Nasal cavity respiratory epithelium epithelial cell of viscerocranial mucosa (primary cell): ENCODE results near the gene PHRF1. TPM values are rescaled to one million over a fixed set of nuclear protein-coding genes. Genes with fewer than 3 reads are reported as not detected.

Source experiments
- total RNA-seq: library from RNA; depleted of rRNA; stranded (reverse); fragments of >200 nt; gene quantifications from 2 replicates; pipeline ENCODE4 v1.2.3, GENCODE V29; 2014

The PHRF1 gene, protein sequence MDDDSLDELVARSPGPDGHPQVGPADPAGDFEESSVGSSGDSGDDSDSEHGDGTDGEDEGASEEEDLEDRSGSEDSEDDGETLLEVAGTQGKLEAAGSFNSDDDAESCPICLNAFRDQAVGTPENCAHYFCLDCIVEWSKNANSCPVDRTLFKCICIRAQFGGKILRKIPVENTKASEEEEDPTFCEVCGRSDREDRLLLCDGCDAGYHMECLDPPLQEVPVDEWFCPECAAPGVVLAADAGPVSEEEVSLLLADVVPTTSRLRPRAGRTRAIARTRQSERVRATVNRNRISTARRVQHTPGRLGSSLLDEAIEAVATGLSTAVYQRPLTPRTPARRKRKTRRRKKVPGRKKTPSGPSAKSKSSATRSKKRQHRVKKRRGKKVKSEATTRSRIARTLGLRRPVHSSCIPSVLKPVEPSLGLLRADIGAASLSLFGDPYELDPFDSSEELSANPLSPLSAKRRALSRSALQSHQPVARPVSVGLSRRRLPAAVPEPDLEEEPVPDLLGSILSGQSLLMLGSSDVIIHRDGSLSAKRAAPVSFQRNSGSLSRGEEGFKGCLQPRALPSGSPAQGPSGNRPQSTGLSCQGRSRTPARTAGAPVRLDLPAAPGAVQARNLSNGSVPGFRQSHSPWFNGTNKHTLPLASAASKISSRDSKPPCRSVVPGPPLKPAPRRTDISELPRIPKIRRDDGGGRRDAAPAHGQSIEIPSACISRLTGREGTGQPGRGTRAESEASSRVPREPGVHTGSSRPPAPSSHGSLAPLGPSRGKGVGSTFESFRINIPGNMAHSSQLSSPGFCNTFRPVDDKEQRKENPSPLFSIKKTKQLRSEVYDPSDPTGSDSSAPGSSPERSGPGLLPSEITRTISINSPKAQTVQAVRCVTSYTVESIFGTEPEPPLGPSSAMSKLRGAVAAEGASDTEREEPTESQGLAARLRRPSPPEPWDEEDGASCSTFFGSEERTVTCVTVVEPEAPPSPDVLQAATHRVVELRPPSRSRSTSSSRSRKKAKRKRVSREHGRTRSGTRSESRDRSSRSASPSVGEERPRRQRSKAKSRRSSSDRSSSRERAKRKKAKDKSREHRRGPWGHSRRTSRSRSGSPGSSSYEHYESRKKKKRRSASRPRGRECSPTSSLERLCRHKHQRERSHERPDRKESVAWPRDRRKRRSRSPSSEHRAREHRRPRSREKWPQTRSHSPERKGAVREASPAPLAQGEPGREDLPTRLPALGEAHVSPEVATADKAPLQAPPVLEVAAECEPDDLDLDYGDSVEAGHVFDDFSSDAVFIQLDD (N-terminal part only)
- total RNA-seq = 26.3 and 37.4 TPM in 2 replicates

DNA sequence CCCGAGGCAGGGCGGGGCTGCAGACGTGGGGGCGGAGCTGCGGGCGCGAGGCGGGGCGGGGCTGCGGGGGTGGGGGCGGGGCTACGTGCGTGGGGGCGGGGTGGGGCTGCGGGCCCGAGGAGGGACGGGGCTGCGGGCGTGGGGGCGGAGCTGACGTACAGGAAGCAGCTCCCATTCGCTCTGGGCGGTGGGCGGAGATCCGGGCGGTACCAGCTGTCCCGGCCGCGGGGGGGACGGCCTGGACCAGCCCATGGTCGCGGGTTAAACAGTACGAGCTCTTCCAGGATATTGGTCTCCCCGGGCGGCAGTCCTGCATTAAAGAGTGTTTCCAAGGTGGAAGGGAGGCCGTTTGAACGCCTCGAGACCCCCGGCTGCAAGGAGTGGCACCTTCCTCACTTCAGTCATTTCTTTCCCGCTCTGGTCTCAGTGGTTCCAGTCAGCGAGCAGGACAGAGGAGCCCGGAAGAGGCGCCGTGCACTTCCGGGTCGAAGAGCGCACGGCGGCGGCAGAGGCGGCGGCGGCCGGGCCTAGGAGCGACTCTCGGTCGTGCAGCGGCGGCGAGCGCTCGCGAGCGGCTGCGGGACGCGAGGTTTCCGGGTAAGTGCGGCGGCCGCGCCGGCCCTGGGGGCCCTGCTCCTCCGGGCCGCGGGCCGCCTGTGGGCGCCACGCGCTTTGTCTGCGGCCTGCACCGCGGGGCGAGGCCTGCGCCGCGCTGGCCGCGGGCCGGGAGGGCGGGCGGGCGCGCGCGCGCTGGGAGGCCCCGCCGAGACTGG lies at the start of gene PHRF1:
PHRF1 (plus strand) TSS at position 475 of the 773 bp plus-strand sequence. CDS start 5,043 bp downstream, outside the sequence.

DNA sequence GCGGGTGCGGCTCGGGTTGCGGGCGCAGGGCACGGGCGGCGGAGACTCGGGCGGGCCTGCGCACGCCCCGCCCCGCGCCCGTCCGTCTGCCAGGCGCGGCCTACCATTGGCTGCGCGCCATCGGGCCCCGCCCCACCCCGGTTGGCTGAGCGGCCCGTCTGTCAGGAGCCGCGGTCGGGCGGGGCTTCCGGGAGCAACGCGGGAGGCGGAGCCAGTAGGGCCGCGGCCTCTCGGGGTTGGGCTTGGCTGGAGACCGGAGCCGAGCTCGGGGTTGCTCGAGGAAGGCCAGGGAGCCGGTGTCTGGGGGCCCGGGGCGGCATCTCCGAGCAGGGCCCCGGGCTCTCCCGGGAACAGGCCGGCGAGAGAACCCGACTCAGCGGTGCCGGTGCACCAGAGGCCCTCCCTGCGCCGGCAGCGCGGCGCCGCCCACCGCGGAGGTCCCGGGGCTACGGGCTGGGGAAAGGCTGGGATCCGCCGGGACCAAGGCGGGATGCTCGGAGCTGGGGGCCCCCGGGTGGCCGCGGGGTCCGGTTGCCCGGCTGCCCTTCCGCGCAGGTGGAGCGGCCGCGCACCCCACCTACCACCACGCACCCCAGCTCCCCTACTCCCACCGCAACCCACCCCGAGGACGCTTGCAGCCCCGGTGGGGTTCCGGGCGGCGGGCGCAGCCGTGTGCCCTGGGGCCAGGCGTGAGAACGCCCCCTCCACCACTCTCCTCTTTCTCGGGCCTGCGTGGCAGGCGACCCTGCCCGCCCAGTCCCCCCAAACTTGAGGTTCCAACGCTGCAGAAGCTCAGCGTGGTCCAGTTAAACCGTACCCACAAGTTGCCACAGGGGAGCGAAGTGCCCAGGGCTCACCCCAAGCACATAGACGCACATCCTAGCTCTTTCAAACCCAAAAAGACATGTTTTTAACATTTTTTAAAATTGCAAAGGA lies 40.5 kb upstream of the PHRF1 start, which contains the start of gene HRAS:
HRAS (minus strand) TSS at position 58 of the 936 bp plus-strand sequence.

DNA sequence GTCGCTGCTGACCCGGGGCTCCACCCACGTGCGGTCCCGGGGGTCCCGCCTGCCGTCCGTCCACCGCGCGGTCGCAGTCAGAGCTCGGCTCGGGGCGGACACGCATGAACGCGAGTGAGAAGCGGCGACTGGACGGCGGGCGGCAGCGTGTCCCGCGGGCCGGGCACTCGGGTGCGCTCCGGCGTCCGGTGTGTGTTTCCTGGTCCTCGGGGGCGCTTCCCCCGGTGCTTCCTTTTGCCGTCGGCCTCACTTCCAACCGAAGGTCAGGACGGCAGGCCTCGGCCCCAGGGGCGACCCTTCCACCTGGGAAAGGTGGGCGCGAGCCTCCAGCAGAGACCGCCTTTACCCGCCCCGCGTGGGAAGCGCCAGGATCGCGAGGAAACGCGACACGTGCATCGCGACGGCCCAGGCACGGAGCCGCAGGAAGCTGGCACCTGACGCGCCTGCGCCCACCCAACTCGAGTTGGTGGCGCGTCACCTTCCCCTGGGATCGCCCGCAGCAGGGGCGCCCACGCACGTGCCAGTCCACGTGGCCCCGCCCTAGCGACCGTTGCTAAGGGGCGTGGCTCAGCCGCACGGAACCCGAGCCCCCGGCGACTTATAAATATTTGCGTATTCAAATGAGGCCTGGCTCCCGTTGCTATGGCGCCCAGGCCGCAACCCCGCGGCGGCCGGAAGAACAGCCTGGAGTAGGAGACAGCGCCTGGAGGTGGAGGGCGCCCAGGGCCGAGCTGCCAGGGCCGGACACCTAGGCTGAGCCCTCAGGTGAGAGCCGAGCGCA lies 39.2 kb upstream of the PHRF1 start, which contains the start of gene LRRC56:
LRRC56 (plus strand) TSS at position 687 of the 781 bp plus-strand sequence. CDS start 3,158 bp downstream, outside the sequence.

DNA sequence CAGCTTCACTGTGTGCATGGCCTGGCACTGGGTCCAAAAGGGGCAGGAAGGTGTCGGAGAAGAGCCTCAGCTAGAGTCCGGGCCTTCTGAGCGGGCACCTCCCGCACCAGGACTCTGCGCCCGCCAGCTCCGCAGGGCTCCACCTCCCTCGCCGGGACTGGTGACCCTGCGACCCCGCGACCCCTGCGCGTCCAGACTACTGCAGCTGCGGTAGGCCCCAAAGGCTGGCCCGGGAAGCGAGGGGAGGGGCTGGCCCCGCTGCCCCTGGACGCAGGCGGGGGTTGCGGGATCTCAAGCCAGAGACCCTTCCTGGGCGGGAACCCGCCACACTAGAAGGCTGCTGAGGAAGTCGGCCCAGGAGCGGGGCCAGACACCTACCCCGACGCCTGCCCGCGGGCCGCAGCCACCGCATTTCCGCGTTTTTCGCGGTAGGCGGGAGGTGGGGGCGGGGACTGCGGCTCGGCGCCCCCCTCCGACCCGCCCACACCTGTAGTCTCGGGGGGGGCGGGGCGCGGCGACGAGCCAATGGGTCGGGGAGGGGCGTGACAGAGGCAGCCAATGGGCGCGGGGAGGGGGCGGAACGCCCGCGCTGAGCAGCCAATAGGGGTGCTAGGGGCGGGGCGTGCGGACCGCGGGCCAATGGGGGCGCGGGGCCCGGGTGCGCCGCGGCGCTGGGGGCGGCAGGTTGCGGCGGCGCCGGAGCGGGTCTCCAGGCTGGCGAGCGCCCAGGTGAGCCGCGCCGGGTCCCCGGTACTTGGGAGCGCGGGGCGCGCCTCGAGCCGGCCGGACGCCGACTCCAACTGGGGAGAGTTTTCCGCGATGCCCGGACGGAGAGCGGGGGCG lies 15.7 kb upstream of the PHRF1 start, which contains the start of the genes LMNTD2 and RASSF7:
LMNTD2 (minus strand) TSS at position 434 of the 843 bp plus-strand sequence; CDS start at position 412, 22 bp downstream.
RASSF7 (plus strand) TSS at position 666 of the 843 bp plus-strand sequence. CDS start 799 bp downstream, outside the sequence.

DNA sequence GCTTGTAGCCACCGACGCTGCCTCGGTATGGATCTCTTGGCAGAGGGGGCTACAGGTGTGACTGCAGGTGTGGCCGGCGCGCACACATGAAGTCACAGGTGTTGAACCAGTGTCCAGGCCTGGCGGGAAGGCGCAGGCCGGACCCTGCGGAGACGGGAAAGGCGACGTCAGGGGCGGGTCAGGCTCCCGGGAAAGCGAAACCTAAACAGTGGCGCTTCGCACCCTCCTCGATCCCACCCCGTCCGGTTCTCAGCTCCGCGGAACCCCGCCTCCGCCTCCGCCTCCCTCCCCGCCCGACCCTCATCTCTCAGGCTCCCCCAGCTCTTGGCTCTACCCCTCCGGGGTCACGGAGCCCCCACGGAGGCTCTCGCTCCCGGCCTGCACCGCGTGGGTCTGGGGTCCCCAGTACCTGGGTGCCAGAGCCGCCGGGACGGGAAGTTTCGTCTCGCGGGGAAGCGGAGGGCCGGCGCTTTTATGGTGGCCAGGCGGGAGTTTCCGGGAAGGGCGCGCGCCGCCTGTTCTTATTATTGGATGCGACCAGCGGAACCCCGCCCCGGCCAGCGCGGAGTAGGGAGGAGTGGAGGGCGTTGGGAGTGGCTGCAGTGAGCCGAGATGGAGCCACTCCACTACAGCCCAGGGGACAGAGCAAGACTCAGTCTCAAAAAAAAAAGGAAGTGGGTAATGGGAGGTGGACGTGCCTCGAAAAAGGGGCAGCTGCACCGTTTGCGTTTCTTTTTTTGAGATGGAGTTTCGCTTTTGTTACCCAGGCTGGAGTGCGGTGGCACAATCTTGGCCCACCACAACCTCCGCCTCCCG lies 39.4 kb downstream of the PHRF1 start, which contains the start of gene IRF7:
IRF7 (minus strand) TSS at position 447 of the 816 bp plus-strand sequence. CDS start 586 bp downstream, outside the sequence.

DNA sequence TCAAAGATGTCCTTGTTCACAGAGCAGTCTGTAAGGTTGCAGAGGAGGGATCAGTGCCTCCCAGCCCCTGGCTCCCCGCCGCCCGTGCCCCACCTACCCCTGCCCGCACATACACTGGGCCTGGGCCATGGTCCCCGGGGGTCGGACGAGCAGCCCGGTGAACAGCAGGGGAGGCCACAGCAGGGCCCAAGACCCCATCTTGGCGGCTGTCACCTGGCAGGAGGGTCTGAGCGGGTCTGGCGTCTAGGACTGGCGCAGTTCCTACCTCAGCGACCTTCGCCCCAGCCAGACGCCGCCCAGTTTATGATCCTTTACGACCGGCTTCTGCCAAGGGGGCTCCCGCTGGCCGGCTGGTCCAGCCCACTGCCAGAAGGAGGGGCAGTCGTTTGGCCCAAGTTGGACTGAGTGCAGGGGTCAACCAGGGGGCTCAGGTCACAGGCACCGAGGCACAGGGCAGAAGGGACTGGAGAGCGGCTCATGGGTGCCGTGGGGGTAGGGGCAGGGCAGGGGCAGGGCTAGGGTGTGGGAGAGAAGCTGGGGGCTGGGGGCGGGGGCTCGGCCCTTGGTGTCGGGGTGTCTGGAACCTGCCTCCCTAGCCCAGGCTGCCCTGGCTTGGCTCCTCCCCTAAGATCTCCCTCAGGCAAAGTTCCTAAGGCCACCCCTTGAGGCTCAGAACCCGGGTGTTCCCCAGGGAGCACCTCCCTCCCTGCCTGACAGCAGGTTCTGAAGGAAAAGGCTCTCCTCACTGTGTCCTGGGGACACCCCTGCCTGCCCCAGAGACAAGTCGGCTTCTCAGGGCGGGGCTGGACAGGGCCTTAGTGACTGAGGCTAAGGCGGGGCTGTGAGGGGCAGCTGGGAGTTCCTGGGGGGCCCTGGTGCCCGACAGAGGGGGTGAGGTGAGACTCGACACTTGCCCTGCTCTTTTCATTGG lies 48.7 kb downstream of the PHRF1 start, which contains the start of gene CDHR5:
CDHR5 (minus strand) TSS at position 251 of the 931 bp plus-strand sequence; CDS start at position 198, 53 bp downstream.

DNA sequence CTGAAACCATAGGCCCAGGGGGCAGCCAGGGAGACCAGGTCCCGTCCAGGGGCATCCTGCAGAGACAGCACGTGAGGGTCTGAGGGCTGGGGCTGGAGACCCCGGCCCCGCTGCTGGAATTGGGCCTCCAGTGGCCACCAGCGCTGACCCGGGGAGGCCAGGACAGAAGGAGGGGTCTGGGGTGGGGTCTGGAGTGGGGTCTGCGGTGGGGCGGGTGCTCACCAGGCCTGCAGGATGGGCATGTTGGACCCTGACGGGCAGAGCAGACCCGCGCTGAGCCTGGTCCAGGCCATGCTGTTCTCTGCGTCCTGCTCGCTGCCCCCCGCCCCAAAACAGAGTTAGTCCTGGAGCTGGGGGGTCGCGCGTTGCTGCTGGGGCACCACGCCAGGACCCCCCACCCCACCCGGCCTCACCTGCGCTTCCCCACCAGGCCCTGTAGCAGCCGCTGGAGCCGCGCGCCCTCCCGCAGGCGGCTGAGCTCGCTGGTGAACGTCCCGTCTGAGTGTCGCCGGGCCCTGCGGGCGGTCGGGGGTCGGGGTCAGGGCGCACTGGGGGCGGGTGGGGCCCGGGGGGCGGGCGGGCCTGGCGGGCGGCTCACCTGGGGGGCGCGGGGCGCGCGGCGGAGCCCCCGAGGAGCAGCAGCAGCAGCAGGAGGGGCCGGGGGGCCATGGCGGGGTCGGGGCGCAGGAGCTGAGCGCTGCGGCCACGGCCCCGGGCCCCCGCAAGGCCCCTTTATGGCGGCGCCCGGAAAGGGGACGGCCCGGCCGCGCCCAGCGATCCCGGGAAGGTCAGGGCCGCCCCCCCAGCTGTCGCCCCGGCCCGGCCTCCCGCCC lies 50.4 kb downstream of the PHRF1 start, which contains the start of gene SCT:
SCT (minus strand) TSS at position 707 of the 833 bp plus-strand sequence; CDS start at position 669, 38 bp downstream.

DNA sequence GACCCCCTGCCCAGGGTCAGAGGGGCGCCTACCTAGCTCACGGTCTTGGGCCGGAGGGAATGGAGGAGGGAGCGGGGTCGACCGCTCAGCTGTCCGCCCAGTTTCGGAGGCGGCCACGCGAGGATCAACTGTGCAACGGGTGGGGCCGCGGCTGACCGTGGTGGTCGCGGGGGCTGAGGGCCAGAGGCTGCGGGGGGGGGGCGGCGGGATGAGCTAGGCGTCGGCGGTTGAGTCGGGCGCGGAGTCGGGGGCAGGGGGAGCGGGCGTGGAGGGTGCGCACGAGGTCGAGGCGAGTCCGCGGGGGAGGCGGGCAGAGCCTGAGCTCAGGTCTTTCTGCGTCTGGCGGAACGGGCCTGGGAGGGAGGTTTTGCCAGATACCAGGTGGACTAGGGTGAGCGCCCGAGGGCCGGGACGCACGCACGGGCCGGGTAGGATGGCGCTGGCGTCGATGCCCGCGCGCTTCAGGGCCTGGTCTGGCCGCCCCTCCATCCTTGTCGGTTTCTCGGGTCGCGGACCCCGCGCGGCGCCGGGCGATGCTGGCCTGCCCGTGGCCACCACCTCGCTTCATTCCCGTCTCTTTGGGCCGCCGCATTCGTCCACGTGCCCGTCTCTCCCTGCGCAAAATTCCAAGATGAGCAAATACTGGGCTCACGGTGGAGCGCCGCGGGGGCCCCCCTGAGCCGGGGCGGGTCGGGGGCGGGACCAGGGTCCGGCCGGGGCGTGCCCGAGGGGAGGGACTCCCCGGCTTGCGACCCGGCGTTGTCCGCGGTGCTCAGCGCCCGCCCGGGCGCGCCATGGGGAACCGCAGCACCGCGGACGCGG lies 60.5 kb downstream of the PHRF1 start, which contains the start of gene DRD4:
DRD4 (plus strand) TSS at position 759 of the 822 bp plus-strand sequence; CDS start at position 795, 36 bp downstream.

Other genes with a start within 250 kb of the PHRF1 start
- 4.8 and 17.3 TPM in 2 replicates for gene B4GALNT4, start 207.0 kb upstream of the PHRF1 start, total RNA-seq
- gene PKP3, start 182.3 kb upstream of the PHRF1 start, total RNA-seq = 208 and 214 TPM in 2 replicates
- gene SIGIRR, start 161.5 kb upstream of the PHRF1 start, total RNA-seq = 7.4 and 22.2 TPM in 2 replicates
- gene ANO9, start 134.5 kb upstream of the PHRF1 start, total RNA-seq = 4.4 and 15.9 TPM in 2 replicates
- gene PTDSS2, start 126.2 kb upstream of the PHRF1 start, total RNA-seq = 24.3 and 31.7 TPM in 2 replicates
- 339 and 399 TPM in 2 replicates for gene RNH1, start 69.2 kb upstream of the PHRF1 start, total RNA-seq
- gene HRAS, start 40.9 kb upstream of the PHRF1 start, total RNA-seq = 99.5 and 124 TPM in 2 replicates
- gene LRRC56, start 38.9 kb upstream of the PHRF1 start, total RNA-seq = 0.34 and 1.4 TPM in 2 replicates
- gene LMNTD2, start 15.7 kb upstream of the PHRF1 start, total RNA-seq = 1.0 and 2.0 TPM in 2 replicates
- 18.7 and 29.0 TPM in 2 replicates for gene RASSF7, start 15.5 kb upstream of the PHRF1 start, total RNA-seq
- gene IRF7, start 39.5 kb downstream of the PHRF1 start, total RNA-seq = 7.8 and 39.3 TPM in 2 replicates
- not detected in 2 replicates for gene CDHR5, start 48.5 kb downstream of the PHRF1 start, total RNA-seq
- not detected in 2 replicates for gene SCT, start 50.7 kb downstream of the PHRF1 start, total RNA-seq
- 0.07 TPM in 1 of 2 replicates, not detected in the other for gene DRD4, start 60.8 kb downstream of the PHRF1 start, total RNA-seq
- 28.4 and 36.0 TPM in 2 replicates for gene DEAF1, start 118.8 kb downstream of the PHRF1 start, total RNA-seq
- 16.4 and 21.9 TPM in 2 replicates for gene TMEM80, start 119.3 kb downstream of the PHRF1 start, total RNA-seq
- 126 and 167 TPM in 2 replicates for gene EPS8L2, start 129.8 kb downstream of the PHRF1 start, total RNA-seq
- gene TALDO1, start 171.0 kb downstream of the PHRF1 start, total RNA-seq = 199 and 220 TPM in 2 replicates
- 20.8 and 30.3 TPM in 2 replicates for gene GATD1, start 201.0 kb downstream of the PHRF1 start, total RNA-seq
- not detected in 2 replicates for gene CEND1, start 213.6 kb downstream of the PHRF1 start, total RNA-seq
- 6.2 and 20.9 TPM in 2 replicates for gene SLC25A22, start 221.8 kb downstream of the PHRF1 start, total RNA-seq
- 6.2 and 8.1 TPM in 2 replicates for gene PIDD1, start 228.8 kb downstream of the PHRF1 start, total RNA-seq
- gene RPLP2, start 233.5 kb downstream of the PHRF1 start, total RNA-seq = 259 and 293 TPM in 2 replicates
- 20.5 and 21.2 TPM in 2 replicates for gene PNPLA2, start 242.4 kb downstream of the PHRF1 start, total RNA-seq